A673 (cell line): ENCODE measurements around the gene TBCEL. TPM values are rescaled to one million over a fixed set of nuclear protein-coding genes. Genes with fewer than 3 reads are reported as not detected.
"Not testable (repeated sequence)": the region's sequence is repeated elsewhere in the genome, so short reads cannot be mapped to it uniquely, and the experiment has no call there.

Experiments used
- BruUV-seq: library from RNA; stranded (reverse); fragments of 400-500 nt; replicated peaks from 2 replicates; lab custom pipeline; 2021; lab: Mats Ljungman, UMichigan
- CTCF ChIA-PET: fragments of 300-600 bp; sonication (Branson Sonifier 250); formaldehyde crosslinking; loops from one replicate; lab custom pipeline; 2022; ENCODE audit warnings: antibody characterized with exemption; lab: Charles Lee
- POLR2A ChIA-PET: fragments of 300-600 bp; sonication (Branson Sonifier 250); formaldehyde crosslinking; loops from one replicate; lab custom pipeline; 2022; ENCODE audit warnings: antibody characterized with exemption; ENCODE audit not compliant: low non-redundant PET; lab: Charles Lee
- DNase-seq: peaks from one replicate; pipeline ENCODE4 v3.0.0-alpha.2; 2015; ENCODE audit warnings: low spot score
- H3K27ac ChIP-seq: fragments of 200-600 bp; sonication (generic); 2 replicates; pipeline ENCODE4 v1.5.1; 2016; ENCODE audit warnings: mixed run types, low read depth, mild to moderate bottlenecking, mixed read lengths, antibody characterized with exemption, low read length; ENCODE audit not compliant: poor library complexity, severe bottlenecking
- H3K27me3 ChIP-seq: fragments of 200-600 bp; sonication (generic); replicated peaks from 2 replicates; pipeline ENCODE4 v1.6.1; 2017; ENCODE audit warnings: mixed run types, low read depth, mild to moderate bottlenecking, mixed read lengths, antibody characterized with exemption, low read length; ENCODE audit not compliant: insufficient read depth, poor library complexity
- H3K36me3 ChIP-seq: fragments of 200-600 bp; sonication (generic); 2 replicates; pipeline ENCODE4 v1.6.1; 2016; ENCODE audit warnings: mixed run types, mild to moderate bottlenecking, mixed read lengths, antibody characterized with exemption, low read length; ENCODE audit not compliant: insufficient read depth, poor library complexity, severe bottlenecking
- H3K4me1 ChIP-seq: fragments of 200-600 bp; sonication (generic); 2 replicates; pipeline ENCODE4 v1.6.1; 2017; ENCODE audit warnings: mixed run types, mild to moderate bottlenecking, mixed read lengths, antibody characterized with exemption, low read length; ENCODE audit not compliant: insufficient read depth, poor library complexity, severe bottlenecking
- H3K4me3 ChIP-seq: fragments of 200-600 bp; sonication (generic); 2 replicates; pipeline ENCODE4 v1.5.1; 2016; ENCODE audit warnings: low read depth, mixed run types, mild to moderate bottlenecking, mixed read lengths, low read length; ENCODE audit not compliant: poor library complexity, severe bottlenecking
- H3K9me3 ChIP-seq: fragments of 200-600 bp; sonication (generic); 2 replicates; pipeline ENCODE4 v1.6.1; 2016; ENCODE audit warnings: mixed run types, low read depth, mild to moderate bottlenecking, mixed read lengths, antibody characterized with exemption, low read length; ENCODE audit not compliant: poor library complexity, severe bottlenecking
- CTCF ChIP-seq: fragments of 300-800, 200-600 bp; sonication (generic); conservative IDR thresholded peaks from 2 replicates; pipeline ENCODE4 v1.5.1; 2017; ENCODE audit warnings: low read depth, mild to moderate bottlenecking, antibody characterized with exemption, low read length, moderate library complexity, mixed read lengths
- EZH2 ChIP-seq: fragments of 200-600 bp; sonication (generic); IDR thresholded peaks from 2 replicates; pipeline ENCODE4 v1.6.1; 2017; ENCODE audit warnings: borderline replicate concordance, low read depth, mild to moderate bottlenecking, mixed read lengths, antibody characterized with exemption, low read length; ENCODE audit not compliant: poor library complexity, severe bottlenecking
- intact Hi-C: fragments of 100-400 bp; cut with micrococcal nuclease; formaldehyde crosslinking; loops from one replicate; pipeline ENCODE4 v1.10.0; 2022; ENCODE audit not compliant: unreplicated experiment
- total RNA-seq: library from RNA; stranded (reverse); gene quantifications from 2 replicates; pipeline ENCODE4 v1.2.3, GENCODE V29; 2021

TBCEL gene
- total RNA-seq, 1 experiment from 2014 or later, result 22.4 TPM

- Histone ChIP-seq H3K4me3 (no peak overlapping the region), H3K9me3 (no peaks in the 10 kb centered on the region), H3K36me3 (no peaks in the 10 kb centered on the region), H3K27ac (no peak overlapping the region), H3K27me3 (peaks cover 35% of the 10 kb centered on the region), H3K4me1 (no peaks in the 10 kb centered on the region)
- no peak for DNase-seq
- ChIA-PET CTCF (no interaction called here), POLR2A (no interaction called here)
- BruUV-seq, result no TSS peak
- TF ChIP-seq EZH2, result no peak
- TF ChIP-seq CTCF, result no peak
- intact Hi-C loops, result no loop called here
Observed at GRCh38 chr11:121113611-121114010, 89.7 kb downstream of the TBCEL start.

GRCh38 chr11:121115024-121115423, 91.1 kb downstream of the TBCEL start:
- DNase-seq, H3K4me3 ChIP-seq, H3K9me3 ChIP-seq, H3K27ac ChIP-seq, BruUV-seq, POLR2A ChIA-PET, H3K36me3 ChIP-seq, intact Hi-C loops, H3K4me1 ChIP-seq, CTCF ChIA-PET: not testable (repeated sequence)
- peaks cover 39% of the 10 kb centered on the region for H3K27me3 ChIP-seq

GRCh38 chr11:121117788-121118187, 93.9 kb downstream of the TBCEL start:
- Histone ChIP-seq H3K27ac (no peak overlapping the region), H3K9me3 (peaks cover 10% of the 10 kb centered on the region), H3K4me3 (no peak overlapping the region), H3K27me3 (peaks cover 25% of the 10 kb centered on the region), H3K4me1 (no peaks in the 10 kb centered on the region), H3K36me3 (no peaks in the 10 kb centered on the region)
- intact Hi-C loops, result no loop called here
- BruUV-seq, result no TSS peak
- no peak for TF ChIP-seq CTCF
- no peak for TF ChIP-seq EZH2
- POLR2A ChIA-PET, result no interaction called here
- DNase-seq, result no peak
- CTCF ChIA-PET, result no interaction called here

- DNase-seq, result peak; percentile 41
- Histone ChIP-seq H3K27ac (no peak overlapping the region), H3K9me3 (peaks cover 10% of the 10 kb centered on the region), H3K4me3 (no peak overlapping the region), H3K4me1 (no peaks in the 10 kb centered on the region), H3K36me3 (no peaks in the 10 kb centered on the region), H3K27me3 (peaks cover 19% of the 10 kb centered on the region)
- intact Hi-C loops, result no loop called here
- ChIA-PET CTCF (no interaction called here), POLR2A (no interaction called here)
- no TSS peak for BruUV-seq
- TF ChIP-seq CTCF (0 out of 2 replicates have a peak, but pooled peaks have one; percentile 35), EZH2 (no peak)
Observed at GRCh38 chr11:121119440-121119839, 95.5 kb downstream of the TBCEL start.
